GM21717 (cell line): ENCODE measurements around the gene COPB1.

Experiments used
- ATAC-seq: cut with Tn5 transposase; IDR thresholded peaks from one replicate; pipeline ENCODE4 v1.9.1; 2021; ENCODE audit warnings: mild to moderate bottlenecking, moderate library complexity; ENCODE audit not compliant: unreplicated experiment

The COPB1 gene

DNA sequence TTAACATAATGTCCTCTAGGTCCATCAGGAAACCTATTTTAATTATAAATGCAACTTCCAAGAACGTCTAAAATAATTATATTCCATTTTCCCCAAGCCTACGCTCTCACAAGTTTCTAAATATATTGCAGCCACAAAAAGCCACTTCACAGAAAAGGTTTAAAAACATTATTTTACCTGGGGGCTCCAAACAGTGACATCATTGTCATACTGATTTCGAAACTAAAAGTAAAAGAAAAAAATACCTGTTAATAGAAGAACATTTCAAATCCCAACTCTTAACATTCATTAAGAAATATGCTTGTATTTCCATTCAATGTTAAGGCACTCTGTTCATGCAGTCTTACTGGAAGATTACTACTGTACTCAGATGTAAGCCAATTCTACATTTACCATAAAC, 19.2 kb upstream of the COPB1 start:
- ATAC-seq: no peak

- no peak for ATAC-seq
Observed at GRCh38 chr11:14513800-14514199, 14.2 kb upstream of the COPB1 start.

DNA sequence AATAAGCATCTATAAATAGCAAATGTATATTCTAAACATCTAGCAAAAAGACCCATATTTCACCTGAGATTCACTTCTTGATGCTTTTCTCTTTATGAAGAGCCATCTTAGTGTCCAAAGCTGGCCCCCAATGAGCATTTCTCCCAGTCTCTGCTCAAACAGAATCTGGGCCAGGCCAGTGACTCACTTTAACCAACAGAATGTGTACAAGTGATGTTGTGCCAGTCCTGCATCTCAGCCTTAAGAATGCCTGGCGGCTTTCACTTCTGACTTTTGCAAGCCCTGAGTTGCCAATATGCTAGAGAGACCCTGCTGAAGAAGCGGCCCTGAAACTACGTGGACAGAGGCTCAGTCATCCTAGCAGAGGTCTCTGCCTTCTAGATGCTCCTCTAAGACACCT, 6.9 kb upstream of the COPB1 start:
- no peak for ATAC-seq

- ATAC-seq: no peak
Observed at GRCh38 chr11:14503023-14503422, 3.4 kb upstream of the COPB1 start.

GRCh38 chr11:14502039-14502438, 2.4 kb upstream of the COPB1 start:
- no peak for ATAC-seq

DNA sequence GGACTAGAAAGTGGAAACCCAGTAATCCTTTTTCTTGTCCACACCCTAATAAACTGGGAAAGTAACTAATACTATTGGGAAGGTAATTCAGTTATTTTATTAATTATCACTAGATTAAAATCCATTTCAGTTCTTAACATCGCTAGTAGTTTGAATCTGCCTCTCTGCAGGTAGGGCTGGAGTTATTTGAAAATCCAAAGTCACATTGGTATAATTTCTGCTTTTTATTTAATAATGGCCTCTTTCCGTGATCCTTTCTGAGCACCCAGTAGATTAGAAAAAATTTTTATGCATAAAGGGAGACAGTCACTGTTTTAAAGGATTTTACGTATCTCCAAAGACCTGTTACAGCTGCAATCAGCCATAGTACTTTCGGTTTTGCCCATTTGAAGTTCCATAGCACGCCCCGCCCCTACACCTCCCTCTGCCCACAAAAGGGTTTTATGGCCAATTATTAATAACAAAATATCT, 605 bp upstream of the COPB1 start:
- peak; percentile 58 for ATAC-seq

DNA sequence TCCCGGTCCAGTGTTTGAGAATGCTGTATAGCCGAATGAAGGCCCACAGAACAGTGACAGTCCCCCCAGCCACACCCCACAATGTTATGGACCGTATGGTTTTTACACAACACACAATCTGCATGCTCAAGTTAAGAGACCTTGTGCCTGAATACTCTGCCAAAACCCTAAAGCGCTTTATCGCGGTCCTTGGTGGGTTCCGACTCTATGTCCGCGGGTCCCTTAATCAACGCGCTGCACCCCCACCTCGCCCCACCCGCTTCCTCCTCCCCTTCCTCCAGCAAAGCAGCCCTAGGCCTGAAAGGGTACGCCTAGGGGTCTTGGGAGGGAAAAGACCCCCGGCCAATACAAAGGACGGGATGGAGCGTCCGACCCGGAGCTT, 442 bp downstream of the COPB1 start:
- peak; percentile 22 for ATAC-seq

DNA sequence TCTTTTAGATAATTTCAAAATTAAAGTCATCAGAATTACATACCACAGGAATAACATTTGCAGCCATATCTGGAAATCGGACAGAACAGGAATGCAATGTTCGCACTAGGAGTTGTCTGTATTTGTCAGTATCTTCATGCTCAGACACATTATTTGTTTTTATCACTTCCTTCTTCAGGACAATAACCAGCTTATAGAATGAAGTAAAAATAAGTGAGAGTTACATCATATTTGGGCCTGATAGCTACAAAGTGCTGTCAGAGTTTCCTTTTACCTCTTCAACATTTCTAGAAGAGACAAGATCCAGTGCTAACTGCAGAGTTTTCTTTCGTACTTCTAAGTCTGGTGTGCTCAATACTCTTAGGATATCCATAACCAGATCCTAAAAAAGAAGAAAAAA, 18.9 kb downstream of the COPB1 start:
- no peak for ATAC-seq

- ATAC-seq: no peak
Observed at GRCh38 chr11:14471127-14471526, 28.5 kb downstream of the COPB1 start.

DNA sequence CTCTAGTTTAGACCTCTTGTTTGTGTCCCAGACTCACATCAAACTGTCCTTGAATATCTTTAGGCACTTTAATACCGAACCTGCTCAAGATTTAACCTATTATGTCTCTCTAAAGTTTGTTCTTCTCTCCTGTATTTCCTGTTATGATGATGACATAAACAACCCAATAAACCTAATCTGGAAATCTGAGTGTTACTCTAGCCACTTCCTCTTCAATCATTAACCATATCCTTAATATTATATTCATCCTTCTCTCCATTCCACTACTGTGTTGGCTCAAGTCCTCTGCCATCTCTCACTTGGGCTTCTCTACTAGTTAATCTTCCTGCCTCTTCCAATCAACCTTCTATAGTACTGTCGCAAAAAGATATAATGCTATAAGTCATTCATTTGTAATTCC, 36.0 kb downstream of the COPB1 start:
- no peak for ATAC-seq

GRCh38 chr11:14460147-14460546, 39.5 kb downstream of the COPB1 start:
- no peak for ATAC-seq

GRCh38 chr11:14458377-14458776, 41.2 kb downstream of the COPB1 start:
- ATAC-seq: no peak

DNA sequence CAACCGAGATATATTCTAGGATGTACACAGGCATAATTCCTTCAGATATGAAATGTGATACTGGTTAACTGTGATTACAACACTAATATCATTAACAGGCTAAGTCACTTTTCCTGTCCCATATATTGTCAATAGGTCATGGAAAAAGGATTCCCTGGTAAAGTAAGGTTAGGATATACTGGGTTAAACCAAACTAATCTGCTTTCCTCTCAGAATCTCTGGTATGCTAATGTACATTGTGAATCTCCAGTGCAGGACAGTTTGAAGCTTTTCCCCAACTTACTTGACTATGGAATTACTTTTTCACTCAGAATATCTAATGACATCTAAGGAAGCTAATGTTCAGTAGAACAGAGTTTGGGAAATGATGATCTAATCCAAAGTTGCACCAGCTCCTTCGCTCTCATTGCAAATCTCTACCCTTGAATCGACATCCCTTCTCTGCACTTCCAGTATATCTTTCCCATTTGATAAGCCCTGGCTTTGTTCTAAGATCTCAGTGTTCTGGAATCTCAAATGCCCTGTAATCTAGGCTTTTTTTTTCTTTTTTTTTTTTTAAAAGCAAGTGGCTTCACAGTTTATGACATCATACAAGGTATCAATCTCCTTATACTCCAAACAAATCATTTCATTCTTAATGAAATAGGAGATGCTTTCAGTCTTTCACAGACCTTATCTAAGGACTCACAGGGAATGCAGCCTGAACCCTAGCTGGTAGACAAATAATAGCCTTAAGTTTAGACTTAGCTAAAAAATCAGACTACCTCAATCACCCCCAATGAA, 43.8 kb downstream of the COPB1 start:
- no peak for ATAC-seq

DNA sequence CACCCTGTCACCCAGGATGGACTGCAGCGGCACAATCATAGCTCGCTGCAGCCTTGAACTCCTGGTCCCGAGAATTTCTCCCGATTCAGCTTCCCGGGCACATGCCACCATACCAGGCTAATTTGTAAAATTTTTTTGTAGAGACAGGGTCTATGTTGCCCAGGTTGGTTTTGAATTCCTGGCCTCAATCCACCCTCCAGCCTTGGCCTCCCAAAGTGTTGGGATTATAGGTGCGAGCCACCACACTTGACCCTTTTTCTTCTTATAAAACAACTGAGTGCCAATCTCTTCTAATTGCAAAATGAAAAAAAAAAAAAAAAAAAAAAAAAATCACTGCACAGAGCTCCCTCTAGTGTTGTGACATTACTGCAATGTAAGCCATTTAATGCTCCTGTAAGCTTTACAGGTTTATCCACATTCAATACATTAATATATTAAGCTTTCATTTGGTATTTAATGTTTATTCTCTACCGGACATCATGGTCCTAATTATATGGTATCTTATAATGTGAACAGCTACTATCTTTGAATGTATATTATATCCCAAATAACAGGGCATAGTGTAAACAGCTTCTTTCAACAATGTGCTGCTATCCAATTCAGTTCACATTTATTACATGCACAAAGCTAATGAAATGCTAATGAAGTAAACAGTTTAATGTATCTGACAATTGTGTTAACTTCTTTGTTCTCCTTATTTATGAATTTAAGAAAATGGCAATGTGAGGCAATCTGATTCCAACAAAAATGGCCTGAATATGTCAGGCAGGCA, 44.6 kb downstream of the COPB1 start:
- ATAC-seq: no peak

- no peak for ATAC-seq
Observed at GRCh38 chr11:14451825-14452224, 47.8 kb downstream of the COPB1 start.

- ATAC-seq: no peak
Observed at GRCh38 chr11:14449302-14449714, 50.3 kb downstream of the COPB1 start.

DNA sequence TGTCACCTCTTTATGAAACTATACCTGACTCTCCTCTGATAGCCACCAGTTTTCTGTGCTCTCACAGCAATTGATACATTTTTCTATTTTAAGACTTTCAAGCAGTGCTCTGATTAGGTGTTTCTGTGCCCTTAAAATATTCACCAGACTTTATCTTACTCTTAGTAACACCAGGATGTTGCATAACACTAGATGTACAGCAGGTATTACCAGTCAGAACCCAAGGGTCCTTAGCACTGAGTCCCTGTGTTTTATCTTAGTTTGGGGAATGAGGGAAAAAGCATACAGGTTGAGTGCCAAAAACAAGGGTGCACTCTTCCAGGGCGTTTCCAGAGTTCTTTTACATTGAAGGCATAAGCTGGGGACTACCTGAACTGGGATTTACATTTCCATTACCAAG, 51.4 kb downstream of the COPB1 start:
- ATAC-seq: no peak

DNA sequence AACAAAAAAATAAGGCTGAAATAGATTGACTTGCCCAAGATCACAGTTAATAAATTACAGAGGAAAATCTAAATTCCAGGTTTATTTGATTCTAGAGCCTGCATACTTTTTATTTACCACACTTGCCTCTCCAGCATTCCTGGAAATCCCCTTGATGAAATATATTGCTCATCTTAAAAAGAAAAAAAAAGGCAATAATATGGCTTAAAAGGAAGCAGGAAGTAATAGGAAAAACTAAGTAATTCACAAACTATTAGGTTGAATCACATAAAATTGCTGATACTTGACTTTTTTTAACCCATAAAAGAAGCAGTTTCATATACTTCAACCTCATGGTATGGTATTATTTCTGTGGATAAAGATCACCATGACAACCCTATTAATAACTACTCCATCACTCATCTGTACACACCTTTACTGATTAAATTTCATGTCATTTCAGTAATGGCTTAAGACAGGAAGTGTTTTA, 52.9 kb downstream of the COPB1 start:
- no peak for ATAC-seq

DNA sequence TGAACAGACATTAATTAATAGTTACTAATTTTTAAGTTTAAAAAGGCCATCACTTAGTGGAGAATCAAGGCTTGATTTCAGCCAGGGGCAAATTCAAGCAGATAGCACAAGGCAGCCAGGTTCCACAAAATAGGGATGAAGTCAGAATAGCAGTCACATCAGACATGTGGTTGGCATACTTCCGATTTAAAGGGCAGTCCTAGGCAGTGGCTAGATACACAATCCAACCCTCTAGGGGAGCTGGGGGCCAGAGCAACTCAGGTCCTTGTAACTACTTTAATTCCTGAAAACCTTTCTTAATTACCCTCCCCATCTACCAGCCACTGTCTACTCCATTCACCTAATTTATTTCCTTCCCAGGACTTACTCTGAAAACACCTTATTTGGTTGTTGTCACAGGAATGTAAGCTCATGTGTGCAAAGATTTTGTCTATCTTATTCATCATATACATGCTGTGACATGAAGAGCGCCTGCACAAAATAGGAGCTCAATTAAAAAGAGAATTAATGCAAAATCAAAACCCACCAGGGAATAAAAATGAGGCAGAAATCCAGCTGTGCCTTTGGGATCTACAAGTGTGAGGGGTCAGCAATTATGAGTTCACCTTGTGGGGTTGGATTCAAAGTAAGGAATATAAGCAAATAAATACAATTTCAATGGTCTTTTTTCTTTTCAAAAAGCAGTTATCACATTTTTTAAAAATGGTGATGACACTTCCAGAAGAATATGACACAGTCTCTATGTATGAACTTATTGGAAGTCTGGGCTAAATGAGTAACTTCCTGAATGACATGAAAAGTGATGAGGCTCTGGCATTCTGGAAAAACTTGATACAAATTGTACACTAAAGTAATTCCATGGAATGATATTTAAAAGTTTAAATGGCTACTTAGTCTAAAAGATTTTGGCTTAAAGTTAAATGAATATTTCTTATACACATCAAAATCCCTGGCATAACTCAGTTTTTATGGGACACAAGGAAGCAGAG, 53.8 kb downstream of the COPB1 start:
- ATAC-seq: no peak

DNA sequence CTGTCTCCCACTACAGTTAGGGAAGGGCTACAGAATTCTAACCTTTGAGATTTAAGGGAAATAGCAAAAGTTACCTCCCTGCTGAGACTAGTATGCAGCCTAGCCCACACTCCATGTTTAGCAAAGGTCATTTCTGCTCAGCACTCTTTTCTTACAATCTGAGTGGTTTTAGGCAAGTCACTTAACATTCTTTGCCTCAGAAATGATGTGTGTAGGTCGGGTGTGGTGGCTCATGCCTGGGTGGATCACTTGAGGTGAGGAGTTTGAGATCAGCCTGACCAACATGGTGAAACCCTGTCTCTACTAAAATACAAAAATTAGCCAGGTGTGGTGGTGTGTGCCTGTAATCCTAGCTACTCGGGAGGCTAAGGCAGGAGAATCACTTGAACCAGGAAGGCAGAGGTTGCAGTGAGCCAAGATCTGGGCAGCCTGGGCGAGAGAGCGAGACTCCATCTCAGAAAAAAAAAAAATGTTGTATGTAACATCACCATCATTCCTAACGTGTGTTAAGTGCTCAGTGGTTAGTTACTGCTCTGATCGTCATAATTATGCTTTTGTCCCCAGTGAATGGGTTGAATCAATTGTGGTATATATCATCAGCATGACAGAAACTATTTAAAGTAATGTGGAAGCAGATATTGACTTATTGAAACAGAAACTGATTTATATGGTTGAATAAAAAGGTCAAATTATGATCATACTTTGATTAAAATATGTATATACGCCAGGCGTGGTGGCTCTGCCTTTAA, 55.0 kb downstream of the COPB1 start:
- no peak for ATAC-seq
